Activated naive CD4-positive, alpha-beta T cell treated with anti-CD3 and anti-CD28 coated beads, Interleukin-2, amount 50 U/mL, for 16 hours (primary cell): ENCODE data around the gene TRANK1.
"Not testable (repeated sequence)": the region's sequence is repeated elsewhere in the genome, so short reads cannot be mapped to it uniquely, and the experiment has no call there.

Experiments used
- DNase-seq: peaks from one replicate; pipeline ENCODE4 v3.0.0-alpha.2; 2020

TRANK1 gene

DNA sequence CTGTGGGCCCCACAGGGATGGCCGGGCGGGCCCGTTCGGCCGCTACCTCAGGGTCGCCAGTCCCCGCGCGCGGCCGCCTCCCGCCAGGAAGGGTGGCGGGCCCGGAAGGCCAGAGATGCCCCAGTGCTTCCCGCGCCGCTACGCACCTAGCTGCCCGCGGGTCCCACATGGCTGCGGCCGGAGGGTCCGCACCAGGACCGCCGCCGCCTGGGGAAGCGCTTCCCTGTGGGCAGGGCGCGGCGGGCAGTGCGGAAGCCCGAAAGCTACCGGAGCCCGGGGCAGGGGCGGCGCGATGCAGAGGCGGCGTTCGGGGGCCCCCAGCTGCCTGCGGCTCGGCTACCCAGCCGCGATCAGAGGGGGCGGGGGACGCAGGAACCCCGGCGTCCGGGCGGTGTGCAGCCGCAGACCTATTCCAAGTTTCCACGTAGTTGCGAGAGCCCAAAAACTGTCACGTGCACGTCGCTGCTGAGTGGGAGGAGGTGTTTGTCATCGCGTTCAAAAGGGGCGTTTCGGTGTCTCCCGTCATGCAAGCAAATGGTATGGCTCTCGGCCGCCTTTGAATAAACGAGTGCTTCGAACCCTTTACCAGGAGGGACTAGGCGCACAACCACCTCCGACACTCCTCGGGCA is at the start of gene TRANK1:
TSS of gene TRANK1 (minus strand) at position 414 of the 630 bp plus-strand sequence. CDS start at position 169, 245 bp downstream.
- peak; percentile 83 for DNase-seq

DNA sequence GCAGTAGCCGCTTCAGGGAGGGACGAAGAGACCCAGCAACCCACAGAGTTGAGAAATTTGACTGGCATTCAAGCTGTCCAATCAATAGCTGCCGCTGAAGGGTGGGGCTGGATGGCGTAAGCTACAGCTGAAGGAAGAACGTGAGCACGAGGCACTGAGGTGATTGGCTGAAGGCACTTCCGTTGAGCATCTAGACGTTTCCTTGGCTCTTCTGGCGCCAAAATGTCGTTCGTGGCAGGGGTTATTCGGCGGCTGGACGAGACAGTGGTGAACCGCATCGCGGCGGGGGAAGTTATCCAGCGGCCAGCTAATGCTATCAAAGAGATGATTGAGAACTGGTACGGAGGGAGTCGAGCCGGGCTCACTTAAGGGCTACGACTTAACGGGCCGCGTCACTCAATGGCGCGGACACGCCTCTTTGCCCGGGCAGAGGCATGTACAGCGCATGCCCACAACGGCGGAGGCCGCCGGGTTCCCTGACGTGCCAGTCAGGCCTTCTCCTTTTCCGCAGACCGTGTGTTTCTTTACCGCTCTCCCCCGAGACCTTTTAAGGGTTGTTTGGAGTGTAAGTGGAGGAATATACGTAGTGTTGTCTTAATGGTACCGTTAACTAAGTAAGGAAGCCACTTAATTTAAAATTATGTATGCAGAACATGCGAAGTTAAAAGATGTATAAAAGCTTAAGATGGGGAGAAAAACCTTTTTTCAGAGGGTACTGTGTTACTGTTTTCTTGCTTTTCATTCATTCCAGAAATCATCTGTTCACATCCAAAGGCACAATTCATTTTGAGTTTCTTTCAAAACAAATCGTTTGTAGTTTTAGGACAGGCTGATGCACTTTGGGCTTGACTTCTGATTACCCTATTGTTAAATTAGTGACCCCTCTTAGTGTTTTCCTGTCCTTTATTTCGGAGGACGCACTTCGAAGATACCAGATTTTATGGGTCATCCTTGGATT is 48.8 kb upstream of the TRANK1 start, which contains the start of gene MLH1:
TSS of gene MLH1 (plus strand) at position 193 of the 958 bp plus-strand sequence. CDS start at position 223, 30 bp downstream.
- DNase-seq: peak; percentile 97

DNA sequence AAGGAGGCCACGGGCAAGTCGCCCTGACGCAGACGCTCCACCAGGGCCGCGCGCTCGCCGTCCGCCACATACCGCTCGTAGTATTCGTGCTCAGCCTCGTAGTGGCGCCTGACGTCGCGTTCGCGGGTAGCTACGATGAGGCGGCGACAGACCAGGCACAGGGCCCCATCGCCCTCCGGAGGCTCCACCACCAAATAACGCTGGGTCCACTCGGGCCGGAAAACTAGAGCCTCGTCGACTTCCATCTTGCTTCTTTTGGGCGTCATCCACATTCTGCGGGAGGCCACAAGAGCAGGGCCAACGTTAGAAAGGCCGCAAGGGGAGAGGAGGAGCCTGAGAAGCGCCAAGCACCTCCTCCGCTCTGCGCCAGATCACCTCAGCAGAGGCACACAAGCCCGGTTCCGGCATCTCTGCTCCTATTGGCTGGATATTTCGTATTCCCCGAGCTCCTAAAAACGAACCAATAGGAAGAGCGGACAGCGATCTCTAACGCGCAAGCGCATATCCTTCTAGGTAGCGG is 48.0 kb upstream of the TRANK1 start, which contains the start of gene EPM2AIP1:
TSS of gene EPM2AIP1 (minus strand) at position 326 of the 520 bp plus-strand sequence. CDS start at position 272, 54 bp downstream.
- no peak for DNase-seq

DNA sequence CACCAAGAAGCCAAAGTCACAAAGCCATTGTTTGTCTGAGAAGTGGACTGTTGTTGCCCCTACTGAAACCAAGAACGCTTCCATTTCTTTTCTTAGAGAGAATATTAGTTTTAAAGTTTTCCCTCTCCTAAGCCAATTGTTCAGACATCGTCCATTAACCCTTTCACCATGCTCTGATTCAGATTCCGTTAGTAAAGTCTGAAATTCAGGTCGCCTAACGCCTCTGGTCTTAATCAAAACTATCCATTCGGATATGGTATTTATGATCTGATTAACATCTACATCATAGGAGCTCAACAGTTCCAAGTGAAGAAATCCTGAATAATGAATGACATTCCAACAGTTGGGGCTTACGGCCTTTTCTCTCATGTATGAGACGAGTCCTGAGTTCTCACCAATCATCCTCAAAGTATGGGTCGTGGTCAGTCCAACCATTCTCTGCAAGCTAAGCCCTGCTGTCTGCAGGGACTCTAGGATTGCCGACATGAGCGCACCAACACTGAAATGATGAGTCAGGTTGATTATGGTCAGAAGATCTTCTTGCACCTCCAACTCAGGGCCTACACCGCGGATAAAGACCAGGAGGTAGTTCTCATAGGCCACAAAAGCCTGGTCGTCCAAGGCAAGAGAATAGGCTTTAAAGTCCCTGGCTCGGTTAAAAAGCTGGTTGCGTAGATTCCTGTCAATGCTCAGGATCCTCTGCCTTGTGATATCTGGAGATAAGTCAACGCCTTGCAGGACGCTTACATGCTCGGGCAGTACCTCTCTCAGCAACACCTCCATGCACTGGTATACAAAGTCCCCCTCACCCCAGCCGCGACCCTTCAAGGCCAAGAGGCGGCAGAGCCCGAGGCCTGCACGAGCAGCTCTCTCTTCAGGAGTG is 47.3 kb upstream of the TRANK1 start:
- no peak for DNase-seq

DNA sequence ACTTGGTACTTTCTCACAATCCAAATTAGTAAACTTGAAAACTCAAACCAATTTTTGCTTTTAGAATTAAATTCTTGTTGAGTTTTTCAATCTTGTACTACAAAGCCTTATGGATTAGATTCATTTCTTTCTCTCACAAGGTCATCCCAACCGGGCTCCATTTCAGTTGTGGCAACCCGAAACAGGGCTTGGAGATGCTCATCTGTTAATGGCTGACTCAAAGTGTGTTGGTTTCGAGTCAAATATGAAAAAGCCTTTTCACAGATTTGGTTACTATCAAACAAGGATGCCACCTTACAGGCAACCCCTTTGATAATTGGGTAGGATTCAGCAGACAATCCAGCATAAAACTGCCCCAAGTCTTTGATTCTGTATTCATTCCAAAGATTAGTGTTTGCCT is 46.3 kb upstream of the TRANK1 start:
- DNase-seq: no peak

DNA sequence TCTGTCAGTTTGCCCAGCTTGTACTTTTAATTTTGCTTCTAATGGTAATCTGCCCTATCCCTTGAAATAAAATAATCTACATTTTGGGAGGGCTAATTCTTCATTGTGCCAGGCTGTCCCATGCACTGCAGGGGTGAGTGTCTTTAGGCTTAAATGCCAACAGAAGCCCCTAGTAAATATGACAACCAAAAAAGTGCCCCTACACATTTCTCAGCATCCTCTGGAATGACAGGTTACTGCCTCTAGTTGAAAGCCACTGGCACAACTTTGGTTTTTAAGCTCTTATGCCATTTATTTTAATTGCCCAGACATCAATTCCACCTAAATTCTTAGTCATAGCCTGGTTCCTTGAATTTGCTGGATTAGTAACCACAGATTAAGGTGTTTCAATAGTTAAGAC is 44.7 kb upstream of the TRANK1 start:
- no peak for DNase-seq

DNA sequence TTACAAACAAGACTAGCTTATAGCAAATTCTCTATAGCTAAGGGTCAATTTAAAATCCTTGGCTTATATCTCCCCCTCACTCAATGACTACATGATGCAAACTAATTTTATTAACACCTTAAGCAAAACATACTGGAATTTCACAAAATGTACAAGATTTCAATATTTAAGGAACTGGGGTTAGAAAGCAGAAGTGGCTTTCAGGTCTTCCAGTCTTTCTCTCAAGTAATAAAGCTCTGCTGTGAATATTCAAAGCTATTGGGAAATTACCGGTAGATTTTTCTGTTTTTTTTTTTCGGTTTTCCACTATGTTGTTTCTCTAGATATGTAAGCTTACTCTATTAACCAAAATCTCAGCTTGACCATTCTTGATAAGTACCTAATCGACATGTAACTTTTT is 44.2 kb upstream of the TRANK1 start:
- no peak for DNase-seq

DNA sequence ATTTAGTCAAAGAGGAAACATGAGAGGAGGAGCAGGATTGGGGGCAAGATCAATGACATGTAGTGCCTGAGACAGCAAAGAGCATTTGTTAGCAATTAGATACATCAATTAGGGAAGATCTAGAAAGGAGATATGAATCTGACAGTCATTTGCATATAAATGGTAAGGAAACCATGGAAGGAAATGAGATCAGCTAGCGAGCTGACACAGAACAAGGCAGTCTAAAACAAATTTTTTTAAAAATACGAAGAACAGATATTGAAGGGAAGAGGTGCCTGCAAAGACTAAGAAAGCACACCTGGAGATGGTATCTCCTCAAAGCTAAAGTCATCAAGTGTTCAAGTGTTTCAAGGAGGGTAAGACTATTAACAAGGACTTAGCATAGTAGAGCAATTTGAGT is 43.5 kb upstream of the TRANK1 start:
- no peak for DNase-seq

DNA sequence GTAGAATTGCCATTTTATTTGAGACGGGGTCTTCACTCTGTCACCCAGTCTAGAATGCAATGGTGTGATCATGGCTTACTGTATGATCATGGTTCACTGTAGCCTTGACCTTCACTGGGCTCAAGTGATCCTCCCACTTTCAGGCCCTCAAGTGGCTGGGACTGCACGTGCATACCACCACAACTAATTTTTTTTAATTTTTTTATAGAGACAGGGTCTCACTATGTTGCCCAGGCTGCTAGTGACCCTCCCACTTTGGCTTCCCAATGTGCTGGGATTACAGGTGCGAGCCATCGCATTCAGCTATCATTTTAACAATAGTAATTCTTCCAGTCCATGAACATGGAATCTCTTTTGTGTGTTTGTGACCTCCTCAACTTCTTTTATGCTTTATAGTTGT is 36.2 kb upstream of the TRANK1 start:
- no peak for DNase-seq

DNA sequence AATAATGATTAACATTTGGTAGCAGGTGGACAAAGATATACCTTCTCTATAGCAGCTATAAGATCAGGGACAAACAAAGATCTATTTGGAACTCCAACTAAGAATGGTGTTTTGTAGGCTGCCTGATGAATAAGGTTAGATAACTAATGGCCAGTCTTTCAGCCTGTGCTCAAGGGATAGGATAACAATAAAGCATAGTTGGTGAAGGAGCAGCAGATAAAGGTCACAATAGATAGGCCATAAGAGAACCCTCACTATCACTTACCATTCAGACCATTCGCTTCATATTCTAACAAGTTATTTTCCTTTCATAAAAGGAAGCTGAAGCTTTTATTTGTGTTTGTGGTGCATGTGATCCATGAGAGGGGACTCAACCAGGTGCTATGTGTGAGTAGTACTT is 28.3 kb upstream of the TRANK1 start:
- DNase-seq: no peak

DNA sequence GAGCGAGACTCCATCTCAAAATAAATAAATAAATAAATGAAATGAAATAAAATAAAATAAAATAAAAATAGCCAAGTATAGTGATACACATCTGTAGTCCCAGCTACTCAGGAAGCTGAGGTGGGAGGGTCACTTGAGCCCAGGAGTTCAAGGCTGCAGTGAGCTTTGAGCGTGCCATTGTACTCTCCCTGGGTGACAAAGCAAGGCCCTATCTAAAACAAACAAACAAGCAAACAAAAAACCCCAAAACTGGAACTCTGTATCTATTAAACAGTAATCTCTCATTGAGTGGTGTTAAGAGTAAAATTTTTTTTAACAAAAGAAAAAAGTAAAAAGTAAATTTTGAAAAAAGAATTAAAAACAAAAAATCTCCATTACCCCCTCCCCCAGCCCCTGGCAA is 27.3 kb upstream of the TRANK1 start:
- DNase-seq: no peak

DNA sequence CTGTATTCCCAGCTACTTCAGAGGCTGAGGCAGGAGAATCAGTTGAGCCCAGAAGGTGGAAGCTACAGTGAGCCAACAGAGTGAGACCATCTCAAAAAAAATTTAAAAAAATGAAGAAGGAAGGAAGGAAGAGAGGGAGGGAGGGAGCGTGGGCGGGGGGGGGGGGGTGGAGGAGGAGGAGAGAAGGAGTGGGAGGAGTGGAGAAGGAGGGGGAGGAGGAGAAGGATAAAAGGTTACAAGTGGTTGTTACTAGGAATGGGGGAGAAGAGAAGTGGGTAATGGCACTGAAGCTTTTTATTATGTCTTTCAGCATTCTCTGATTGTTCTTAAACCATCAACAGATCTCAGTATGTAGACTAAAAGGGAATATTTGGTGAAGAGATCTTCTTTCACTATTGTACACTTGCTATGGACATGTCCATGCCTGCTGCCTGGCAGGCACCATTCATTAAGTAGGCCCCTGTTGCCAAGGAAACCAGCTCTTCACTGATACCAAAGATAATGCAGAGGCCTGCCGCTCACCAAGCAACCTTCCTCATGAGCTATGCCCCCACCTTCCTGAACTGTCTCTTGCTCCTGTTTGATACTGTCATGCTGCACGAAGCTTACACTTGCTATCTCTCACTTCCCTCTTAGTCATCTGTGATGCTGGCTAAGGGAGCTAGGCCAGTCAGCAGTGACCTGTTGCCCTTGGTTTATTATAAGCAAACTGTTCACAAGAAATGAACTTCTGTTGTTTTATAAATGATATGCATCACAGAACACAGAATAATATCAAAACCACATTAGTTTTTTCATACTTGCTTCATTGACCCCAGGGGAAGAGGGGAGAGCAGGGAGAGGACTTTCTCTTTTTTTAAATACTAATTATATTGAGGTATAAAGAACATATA is 24.9 kb upstream of the TRANK1 start:
- peak; percentile 15 for DNase-seq

DNA sequence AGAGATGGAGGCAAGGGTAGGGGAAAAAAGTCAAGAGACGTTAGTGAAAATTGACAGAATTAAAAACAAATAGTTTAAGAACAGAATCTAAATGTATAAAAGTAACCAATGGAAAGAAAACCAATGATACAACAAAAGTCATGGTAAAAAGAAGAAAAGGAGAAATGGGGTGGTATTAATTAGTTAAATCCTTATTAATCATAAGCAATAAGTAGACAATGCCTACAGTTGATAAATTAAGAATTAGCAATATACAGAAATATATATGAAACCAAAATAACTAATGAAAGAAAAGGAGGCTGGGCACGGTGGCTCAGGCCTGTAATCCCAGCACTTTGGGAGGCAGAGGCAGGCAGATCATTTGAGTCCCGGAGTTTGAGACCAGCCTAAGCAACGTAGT is 24.2 kb upstream of the TRANK1 start:
- DNase-seq: no peak

DNA sequence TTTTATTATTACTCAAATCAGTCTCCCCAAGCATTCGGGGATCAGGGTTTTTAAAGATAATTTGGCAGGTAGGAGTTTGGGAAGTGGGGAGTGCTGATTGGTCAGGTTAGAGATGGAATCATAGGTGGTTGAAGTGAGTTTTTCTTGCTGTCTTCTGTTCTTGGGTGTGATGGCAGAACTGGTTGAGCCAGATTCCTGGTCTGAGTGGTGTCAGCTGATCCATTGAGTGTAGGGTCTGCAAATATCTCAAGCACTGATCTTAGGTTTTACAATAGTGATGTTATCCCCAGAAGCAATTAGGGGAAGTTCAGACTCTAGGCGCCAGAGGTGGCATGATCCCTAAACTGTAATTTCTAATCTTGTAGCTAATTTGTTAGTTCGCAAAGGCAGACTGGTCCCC is 20.6 kb upstream of the TRANK1 start:
- DNase-seq: no peak

DNA sequence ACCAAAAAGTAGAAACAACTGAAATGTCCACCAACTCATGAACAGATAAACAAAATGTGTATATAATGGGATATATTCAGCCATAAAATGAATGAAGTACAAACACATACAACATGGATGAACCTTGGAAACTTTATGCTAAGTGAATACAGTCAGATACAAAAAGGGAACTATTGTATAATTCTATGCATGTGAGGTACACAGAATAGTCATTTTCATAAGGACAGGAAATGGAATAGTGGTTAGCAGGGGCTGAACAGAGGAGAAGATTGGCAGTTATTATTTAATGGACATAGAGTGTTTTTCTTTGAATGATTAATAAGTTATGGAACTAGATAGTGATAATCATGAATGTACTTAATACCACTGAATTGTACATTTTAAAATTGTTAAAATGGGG is 20.0 kb upstream of the TRANK1 start:
- DNase-seq: no peak

DNA sequence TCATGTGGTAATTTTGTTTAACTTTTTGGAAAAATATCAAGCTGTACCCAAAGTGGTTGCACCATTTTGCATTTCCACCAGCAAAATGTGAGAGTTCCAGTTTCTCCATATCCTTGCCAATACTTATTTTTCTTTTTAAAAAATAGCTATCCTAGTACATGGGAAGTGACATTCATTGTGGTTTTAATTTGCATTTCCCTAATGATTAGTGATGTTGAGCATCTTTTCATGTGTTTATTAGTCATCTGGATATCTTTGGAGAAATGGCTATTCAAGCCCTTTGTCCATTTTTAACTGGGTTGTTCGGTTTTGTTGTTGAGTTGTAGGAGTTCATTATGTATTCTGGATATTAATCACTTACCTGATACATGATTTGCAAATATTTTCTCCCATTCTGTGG is 19.5 kb upstream of the TRANK1 start:
- DNase-seq: no peak

DNA sequence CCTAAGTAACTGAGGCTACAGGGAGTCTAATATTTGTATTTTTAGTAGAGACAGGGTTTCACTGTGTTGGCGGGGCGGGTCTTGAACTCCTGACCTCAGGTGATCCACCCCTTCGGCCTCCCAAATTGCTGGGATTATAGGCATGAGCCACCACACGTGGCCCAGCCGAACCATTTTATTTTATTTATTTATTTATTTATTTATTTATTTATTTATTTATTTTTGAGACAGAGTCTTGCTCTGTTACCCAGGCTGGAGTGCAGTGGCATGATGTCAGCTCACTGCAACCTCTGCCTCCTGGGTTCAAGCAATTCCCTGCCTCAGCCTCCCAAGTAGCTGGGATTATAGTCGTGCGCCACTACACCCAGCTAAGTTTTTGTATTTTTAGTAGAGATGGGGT is 18.2 kb upstream of the TRANK1 start:
- DNase-seq: not testable (repeated sequence)

DNA sequence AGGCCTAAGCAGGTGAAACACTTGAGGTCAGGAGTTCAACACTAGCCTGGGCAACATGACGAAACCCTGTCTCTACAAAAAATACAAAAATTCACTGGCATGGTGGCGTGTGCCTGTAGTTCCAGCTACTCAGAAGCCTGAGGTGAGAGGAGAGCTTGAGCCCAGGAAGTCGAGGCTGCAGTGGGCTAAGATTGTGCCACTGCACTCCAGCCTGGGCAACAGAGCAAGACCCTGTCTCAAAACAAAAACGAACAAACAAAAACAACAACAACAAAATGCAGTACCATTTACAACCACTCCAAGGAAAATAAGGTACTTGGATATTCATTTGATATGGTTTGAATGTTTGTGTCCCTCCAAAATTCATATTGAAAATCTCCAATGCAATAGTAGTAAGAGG is 15.6 kb upstream of the TRANK1 start:
- DNase-seq: no peak

DNA sequence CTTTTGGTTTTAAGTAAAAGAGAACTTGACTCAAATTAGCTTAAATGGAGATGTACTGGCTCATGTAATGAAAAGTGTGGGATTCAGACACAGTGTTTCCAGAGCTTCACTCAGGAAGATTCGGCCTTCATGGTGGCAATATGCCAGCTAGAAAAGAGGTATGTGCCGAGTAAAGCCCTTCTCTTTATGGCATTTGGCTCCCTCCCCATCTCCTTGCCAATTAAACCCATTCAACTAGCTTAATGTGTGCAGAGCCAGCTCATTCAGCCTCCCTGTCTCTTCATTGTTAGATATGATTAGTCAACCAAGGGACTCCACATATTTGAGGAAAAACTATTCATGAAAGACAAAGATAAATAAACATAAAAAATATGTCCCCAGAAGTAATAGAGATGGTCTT is 15.0 kb upstream of the TRANK1 start:
- no peak for DNase-seq

DNA sequence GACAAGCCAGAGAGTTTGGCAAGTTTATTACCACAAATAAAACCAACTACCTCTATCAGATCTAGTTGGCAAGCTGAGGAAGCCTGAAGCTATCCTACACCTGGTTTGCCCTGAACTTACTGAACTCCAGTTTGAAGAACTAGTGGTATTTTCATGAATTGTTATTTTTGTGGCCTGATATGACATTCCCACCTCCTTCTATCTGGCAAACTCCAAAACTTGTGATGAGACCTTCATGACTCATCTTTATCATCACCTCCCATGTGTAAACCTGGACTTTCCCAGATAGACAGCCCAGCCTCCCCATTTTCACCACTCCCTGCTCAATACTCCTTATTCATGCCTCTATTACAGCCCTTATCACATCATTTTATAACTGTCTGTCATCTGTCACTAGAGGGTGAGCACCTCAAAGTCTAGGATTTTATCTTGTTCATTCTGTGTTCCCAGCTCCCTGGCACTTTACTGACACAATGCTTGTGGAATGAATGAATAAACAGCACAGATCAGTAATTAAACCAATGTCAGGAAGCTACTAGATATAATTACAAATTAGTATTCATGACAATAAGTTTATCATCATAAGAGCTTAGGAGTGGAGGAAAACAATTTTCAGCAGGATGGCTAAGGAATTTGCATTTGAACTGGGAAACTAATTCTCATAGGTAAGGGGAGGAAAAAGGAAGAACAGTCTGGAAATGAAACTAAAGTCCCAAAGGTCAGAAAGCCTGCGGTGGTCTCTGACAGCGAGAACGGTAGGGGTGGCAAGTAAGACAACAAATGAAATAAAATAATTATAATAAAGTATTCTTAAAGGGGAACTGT is 13.2 kb upstream of the TRANK1 start:
- DNase-seq: no peak

DNA sequence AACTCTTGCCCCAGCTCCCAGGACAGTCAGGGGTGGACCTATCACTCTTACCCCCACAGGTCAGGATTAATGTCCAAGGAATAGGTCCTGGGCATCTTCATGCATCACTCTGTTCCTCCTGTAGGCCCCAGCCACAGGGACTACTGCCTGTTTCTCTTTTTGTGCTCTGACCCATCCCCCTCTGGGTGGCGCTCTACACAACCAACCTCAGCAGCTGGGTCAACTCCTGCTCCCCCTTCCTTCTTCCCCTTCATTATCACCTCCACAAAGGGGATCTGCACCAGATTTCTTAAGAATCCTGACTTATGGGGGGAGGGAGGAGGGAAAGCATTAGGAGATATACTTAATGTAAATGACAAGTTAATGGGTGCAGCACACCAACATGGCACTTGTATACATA is 12.2 kb upstream of the TRANK1 start:
- DNase-seq: no peak
